K562 (cell line): ENCODE measurements around the gene HHATL.

Source experiments
- PHF20 ChIP-seq: fragments of 450-650 bp; IDR thresholded peaks from 2 replicates; pipeline ENCODE4 v1.6.1; 2018; ENCODE audit not compliant: partially characterized antibody
- ZNF696 ChIP-seq: fragments of 250-450 bp; sonication (Bioruptor Pico); conservative IDR thresholded peaks from 2 replicates; pipeline ENCODE4 v1.4.0; 2020; ENCODE audit warnings: mild to moderate bottlenecking, moderate library complexity

- no peak for TF ChIP-seq PHF20
- TF ChIP-seq ZNF696, result no peak
Observed at GRCh38 chr3:42746455-42747450, 44.2 kb upstream of the HHATL start.
